Posterior cingulate gyrus (tissue), 11 donors: ENCODE results near the gene SRRM4.
A peak's percentile ranks its signal among the peaks of the same experiment; 100 is the strongest.

ENCODE experiments used
- DNase-seq, 10 donors: peaks; one replicate each; pipeline versions ENCODE4 v3.0.0 to v3.0.0-alpha.2; 2020 to 2021; ENCODE audit warnings: mixed read lengths in 3 of 10
- intact Hi-C: fragments of 100-400 bp; cut with DNase I; formaldehyde crosslinking; loops from one replicate; pipeline ENCODE4 v1.15.1; 2023

Gene SRRM4

GRCh38 chr12:119156401-119157044 lies 175.2 kb downstream of the SRRM4 start:
- intact Hi-C loops: no loop called here
- DNase-seq: peak in 2 of 10 donors; percentile 77 to 89

GRCh38 chr12:119157528-119157927 lies 176.2 kb downstream of the SRRM4 start:
- intact Hi-C loops: no loop called here
- peak in 2 of 10 donors; percentile 83 to 87 for DNase-seq

GRCh38 chr12:119157978-119158377 lies 176.6 kb downstream of the SRRM4 start:
- intact Hi-C loops: no loop called here
- DNase-seq: peak in 5 of 10 donors; percentile 57 to 88 (median 84)

GRCh38 chr12:119158402-119158801 lies 177.1 kb downstream of the SRRM4 start:
- DNase-seq: no peak
- intact Hi-C loops: no loop called here

GRCh38 chr12:119159844-119160243 lies 178.5 kb downstream of the SRRM4 start:
- DNase-seq: no peak
- intact Hi-C loops: no loop called here

- no peak for DNase-seq
- intact Hi-C loops: no loop called here
These were observed 186.6 kb downstream of the SRRM4 start for GRCh38 chr12:119167902-119168301.

- intact Hi-C loops: no loop called here
- no peak for DNase-seq
These were observed 187.4 kb downstream of the SRRM4 start for GRCh38 chr12:119168721-119169120.

GRCh38 chr12:119169150-119169549 lies 187.8 kb downstream of the SRRM4 start:
- DNase-seq: no peak
- intact Hi-C loops: no loop called here

GRCh38 chr12:119171291-119171690 lies 189.9 kb downstream of the SRRM4 start:
- intact Hi-C loops: no loop called here
- DNase-seq: no peak

GRCh38 chr12:119171691-119172425 lies 190.5 kb downstream of the SRRM4 start:
- no peak for DNase-seq
- intact Hi-C loops: no loop called here

- intact Hi-C loops: no loop called here
These were observed 193.7 kb downstream of the SRRM4 start for GRCh38 chr12:119175081-119175480.

GRCh38 chr12:119176267-119177055 lies 195.1 kb downstream of the SRRM4 start:
- peak; percentile 37 to 97 (median 74) for DNase-seq
- intact Hi-C loops: no loop called here

More at GRCh38 chr12:119175081-119175480, 193.7 kb downstream of the SRRM4 start:
- DNase-seq: no peak

- no peak for DNase-seq
- intact Hi-C loops: no loop called here
These were observed 195.7 kb downstream of the SRRM4 start for GRCh38 chr12:119177056-119177325.

GRCh38 chr12:119177724-119178380 lies 196.5 kb downstream of the SRRM4 start:
- intact Hi-C loops: no loop called here
- DNase-seq: peak in 1 of 10 donors; percentile 58

GRCh38 chr12:119178544-119179334 lies 197.4 kb downstream of the SRRM4 start, which contains the start of gene HSPB8:
TSS of gene HSPB8 (plus strand) at chr12:119178931. CDS start at chr12:119179313, 382 bp downstream.
- DNase-seq: peak; percentile 28 to 93 (median 67)
- intact Hi-C loops: no loop called here

- intact Hi-C loops: no loop called here
- peak in 1 of 10 donors; percentile 73 for DNase-seq
These were observed 198.1 kb downstream of the SRRM4 start for GRCh38 chr12:119179335-119180021.

- DNase-seq: peak in 1 of 10 donors; percentile 72
- intact Hi-C loops: no loop called here
These were observed 199.2 kb downstream of the SRRM4 start for GRCh38 chr12:119180380-119181040.

GRCh38 chr12:119181202-119181601 lies 199.9 kb downstream of the SRRM4 start:
- intact Hi-C loops: no loop called here
- DNase-seq: no peak

GRCh38 chr12:119181944-119182343 lies 200.6 kb downstream of the SRRM4 start:
- intact Hi-C loops: no loop called here
- no peak for DNase-seq
